ENCODE data around the gene KRT17. TPM values are rescaled to one million over a fixed set of nuclear protein-coding genes. Genes with fewer than 3 reads are reported as not detected.

The KRT17 gene
- total and polyA plus RNA-seq, 10 of the 15 experiments (the other 5 are each of a cell fraction or from before 2014, with no cell fraction given) = 0.47 to 30.0 (median 2.5) TPM

DNA sequence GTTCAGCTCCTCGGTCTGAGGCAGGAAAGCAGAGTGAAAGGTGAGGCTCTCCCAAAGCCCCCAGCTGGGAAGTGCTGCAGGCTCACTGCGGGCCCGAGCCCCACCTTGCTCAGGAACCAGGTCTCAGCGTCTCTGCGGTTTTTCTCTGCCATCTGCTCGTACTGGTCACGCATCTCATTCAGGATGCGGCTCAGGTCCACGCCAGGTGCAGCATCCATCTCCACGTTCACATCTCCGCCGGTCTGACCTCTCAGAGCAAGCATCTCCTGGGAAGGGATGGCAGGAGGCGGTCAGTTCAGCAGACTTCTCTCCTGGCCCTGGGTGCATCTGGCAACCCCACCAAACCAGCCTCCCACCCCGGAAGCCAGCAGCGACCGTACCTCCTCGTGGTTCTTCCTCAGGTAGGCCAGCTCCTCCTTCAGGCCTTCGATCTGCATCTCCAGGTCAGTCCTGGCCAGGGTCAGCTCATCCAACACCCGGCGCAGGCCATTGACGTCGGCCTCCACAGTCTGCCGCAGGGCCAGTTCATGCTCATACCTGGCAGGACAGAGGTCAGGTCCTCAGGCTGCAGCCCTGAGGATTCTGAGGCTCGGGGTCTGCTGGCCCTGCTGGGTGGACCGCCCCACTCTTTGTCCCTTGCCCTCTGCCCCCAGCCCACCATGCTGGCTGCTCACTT, 13.3 kb downstream of the KRT17 start:
- FAIRE-seq (no peak), DNase-seq (ENCODE audit: low read depth, low spot score) (no peak), ATAC-seq (no peak)
- Histone ChIP-seq H3K4me1 (ENCODE audit: control insufficient read depth, insufficient read depth, low read length) (no peaks in the 10 kb centered on the region), H3K9me3 (replicated peaks; ENCODE audit: control insufficient read depth, insufficient read depth, low read length) (peaks cover 3% of the 10 kb centered on the region; the same call in 2 of the 3 replicates), H3K36me3 (ENCODE audit: control insufficient read depth in 2 of 2, insufficient read depth in 2 of 2, low read length in 1 of 2) (no peaks in the 10 kb centered on the region), H3K4me3 (no peak overlapping the region), H3K27me3 (replicated peaks in 1 of 2; ENCODE audit: control insufficient read depth in 2 of 2, insufficient read depth in 2 of 2, low read length in 1 of 2) (no peaks in the 10 kb centered on the region; a peak in 1 of 4 replicates), H4K20me1 (ENCODE audit: control insufficient read depth, insufficient read depth) (no peaks in the 10 kb centered on the region), H3K79me2 (ENCODE audit: control insufficient read depth, insufficient read depth, low read length) (no peaks in the 10 kb centered on the region), H3K9ac (ENCODE audit: control insufficient read depth, insufficient read depth, low read length) (no peak overlapping the region), H3K27ac (ENCODE audit: control insufficient read depth, insufficient read depth) (no peak overlapping the region), H2AFZ (ENCODE audit: control insufficient read depth, low read depth, low read length) (no peak overlapping the region), H3K4me2 (ENCODE audit: control insufficient read depth, insufficient read depth) (no peak overlapping the region)
- SMC1A ChIA-PET (ENCODE audit: uncharacterized antibody, unreplicated experiment) = no interaction called here
- intact Hi-C loops (cut with micrococcal nuclease; ENCODE audit: unreplicated experiment) (no loop called here), in situ Hi-C loops (cut with MboI) (no loop called here)
- 44% methylated on average over 25 of the region's 25 CpGs for WGBS (ENCODE audit: insufficient coverage, insufficient replicate concordance, low lambda C conversion rate, missing lambda C conversion rate)
- TF ChIP-seq EP300 (IDR thresholded peaks at IDR 0.05; ENCODE audit: borderline replicate concordance in 1 of 2, control insufficient read depth in 1 of 2, low read depth in 2 of 2, low read length in 2 of 2) (no peak), PAX5 (IDR thresholded peaks at IDR 0.05; ENCODE audit: borderline replicate concordance, low read depth, low read length) (no peak), SMAD5 (IDR thresholded peaks at IDR 0.05; ENCODE audit: low read depth) (no peak), ZNF217 (IDR thresholded peaks at IDR 0.05) (no peak), CTCF (IDR thresholded peaks at IDR 0.05 in 2 of 3, conservative IDR thresholded peaks at IDR 0.05 in 1 of 3; ENCODE audit: control insufficient read depth in 2 of 3, extremely low read depth in 1 of 3, insufficient read depth in 1 of 3, low read depth in 3 of 3, low read length in 3 of 3) (no peak), NR2C1 (IDR thresholded peaks at IDR 0.05) (no peak), SIX5 (IDR thresholded peaks at IDR 0.05; ENCODE audit: low read depth, low read length, severe bottlenecking) (no peak), TARDBP (IDR thresholded peaks at IDR 0.05; ENCODE audit: borderline replicate concordance) (no peak), CHD2 (IDR thresholded peaks at IDR 0.05; ENCODE audit: borderline replicate concordance, low read depth, low read length) (no peak), HDGF (IDR thresholded peaks at IDR 0.05) (no peak), CHD1 (IDR thresholded peaks at IDR 0.05; ENCODE audit: low read depth, low read length) (no peak), EED (IDR thresholded peaks at IDR 0.05; ENCODE audit: low read depth) (no peak), BRCA1 (IDR thresholded peaks at IDR 0.05; ENCODE audit: low read depth, low read length) (no peak), SPI1 (IDR thresholded peaks at IDR 0.05; ENCODE audit: borderline replicate concordance, insufficient read depth, low read depth, low read length) (no peak), MYC (IDR thresholded peaks at IDR 0.05; ENCODE audit: insufficient read depth, insufficient read length, insufficient replicate concordance, low read length, severe bottlenecking) (no peak)
- TF ChIP-seq, protein P1, sequence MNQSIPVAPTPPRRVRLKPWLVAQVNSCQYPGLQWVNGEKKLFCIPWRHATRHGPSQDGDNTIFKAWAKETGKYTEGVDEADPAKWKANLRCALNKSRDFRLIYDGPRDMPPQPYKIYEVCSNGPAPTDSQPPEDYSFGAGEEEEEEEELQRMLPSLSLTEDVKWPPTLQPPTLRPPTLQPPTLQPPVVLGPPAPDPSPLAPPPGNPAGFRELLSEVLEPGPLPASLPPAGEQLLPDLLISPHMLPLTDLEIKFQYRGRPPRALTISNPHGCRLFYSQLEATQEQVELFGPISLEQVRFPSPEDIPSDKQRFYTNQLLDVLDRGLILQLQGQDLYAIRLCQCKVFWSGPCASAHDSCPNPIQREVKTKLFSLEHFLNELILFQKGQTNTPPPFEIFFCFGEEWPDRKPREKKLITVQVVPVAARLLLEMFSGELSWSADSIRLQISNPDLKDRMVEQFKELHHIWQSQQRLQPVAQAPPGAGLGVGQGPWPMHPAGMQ (IDR thresholded peaks at IDR 0.05; ENCODE audit: borderline replicate concordance) = no peak
- TF ChIP-seq, protein P2, sequence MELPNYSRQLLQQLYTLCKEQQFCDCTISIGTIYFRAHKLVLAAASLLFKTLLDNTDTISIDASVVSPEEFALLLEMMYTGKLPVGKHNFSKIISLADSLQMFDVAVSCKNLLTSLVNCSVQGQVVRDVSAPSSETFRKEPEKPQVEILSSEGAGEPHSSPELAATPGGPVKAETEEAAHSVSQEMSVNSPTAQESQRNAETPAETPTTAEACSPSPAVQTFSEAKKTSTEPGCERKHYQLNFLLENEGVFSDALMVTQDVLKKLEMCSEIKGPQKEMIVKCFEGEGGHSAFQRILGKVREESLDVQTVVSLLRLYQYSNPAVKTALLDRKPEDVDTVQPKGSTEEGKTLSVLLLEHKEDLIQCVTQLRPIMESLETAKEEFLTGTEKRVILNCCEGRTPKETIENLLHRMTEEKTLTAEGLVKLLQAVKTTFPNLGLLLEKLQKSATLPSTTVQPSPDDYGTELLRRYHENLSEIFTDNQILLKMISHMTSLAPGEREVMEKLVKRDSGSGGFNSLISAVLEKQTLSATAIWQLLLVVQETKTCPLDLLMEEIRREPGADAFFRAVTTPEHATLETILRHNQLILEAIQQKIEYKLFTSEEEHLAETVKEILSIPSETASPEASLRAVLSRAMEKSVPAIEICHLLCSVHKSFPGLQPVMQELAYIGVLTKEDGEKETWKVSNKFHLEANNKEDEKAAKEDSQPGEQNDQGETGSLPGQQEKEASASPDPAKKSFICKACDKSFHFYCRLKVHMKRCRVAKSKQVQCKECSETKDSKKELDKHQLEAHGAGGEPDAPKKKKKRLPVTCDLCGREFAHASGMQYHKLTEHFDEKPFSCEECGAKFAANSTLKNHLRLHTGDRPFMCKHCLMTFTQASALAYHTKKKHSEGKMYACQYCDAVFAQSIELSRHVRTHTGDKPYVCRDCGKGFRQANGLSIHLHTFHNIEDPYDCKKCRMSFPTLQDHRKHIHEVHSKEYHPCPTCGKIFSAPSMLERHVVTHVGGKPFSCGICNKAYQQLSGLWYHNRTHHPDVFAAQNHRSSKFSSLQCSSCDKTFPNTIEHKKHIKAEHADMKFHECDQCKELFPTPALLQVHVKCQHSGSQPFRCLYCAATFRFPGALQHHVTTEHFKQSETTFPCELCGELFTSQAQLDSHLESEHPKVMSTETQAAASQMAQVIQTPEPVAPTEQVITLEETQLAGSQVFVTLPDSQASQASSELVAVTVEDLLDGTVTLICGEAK (IDR thresholded peaks at IDR 0.05; ENCODE audit: borderline replicate concordance) = no peak
- RAD21 ChIA-PET (ENCODE audit: unreplicated experiment) = no interaction called here
- CTCF ChIA-PET = interaction anchor here (2.3 kb wide), 1 partner anchor 38 kb away, joined by 5 read pairs; no protein-coding TSS in a partner anchor
- no TSS peak for BruUV-seq (replicated peaks)
- POLR2A ChIA-PET = no interaction called here
